ENCODE data around the gene GABRG3. TPM values are rescaled to one million over a fixed set of nuclear protein-coding genes. Genes with fewer than 3 reads are reported as not detected.

The GABRG3 gene
- total and polyA plus RNA-seq, 2 experiments from 2014 or later, result 0.15 to 0.43 TPM

- no peak overlapping the region for H3K4me2 ChIP-seq
- H3K36me3 ChIP-seq (replicated peaks; ENCODE audit: insufficient read depth, low read depth), result no peaks in the 10 kb centered on the region
- DNase-seq (ENCODE audit: low spot score), result no peak
- TF ChIP-seq EZH2phosphoT487 (IDR thresholded peaks at IDR 0.05; ENCODE audit: low read depth, severe bottlenecking, unreplicated experiment) (no peak), EZH2 (IDR thresholded peaks at IDR 0.05; ENCODE audit: borderline replicate concordance) (no peak), CTCF (IDR thresholded peaks at IDR 0.05; ENCODE audit: poor library complexity) (no peak)
- peaks cover 4% of the 10 kb centered on the region for H3K4me1 ChIP-seq (ENCODE audit: insufficient read depth)
- H3K27me3 ChIP-seq, result no peaks in the 10 kb centered on the region
- H4K20me1 ChIP-seq (ENCODE audit: insufficient read depth, poor library complexity, severe bottlenecking), result no peaks in the 10 kb centered on the region
- no peaks in the 10 kb centered on the region for H3K79me2 ChIP-seq
- H3K9me3 ChIP-seq (ENCODE audit: low read depth), result no peaks in the 10 kb centered on the region
- no peak overlapping the region for H3K4me3 ChIP-seq
- 98% methylated on average over 20 of the region's 21 CpGs for WGBS (ENCODE audit: low lambda C conversion rate, missing lambda C conversion rate)
- H3K27ac ChIP-seq, result no peak overlapping the region
- H2AFZ ChIP-seq, result no peak overlapping the region
- H3K9me2 ChIP-seq (replicated peaks; ENCODE audit: insufficient read depth), result no peaks in the 10 kb centered on the region
These were observed 117.7 kb downstream of the GABRG3 start for GRCh38 chr15:27088584-27089232.

GRCh38 chr15:27089233-27089586 is 118.2 kb downstream of the GABRG3 start:
- no peak overlapping the region for H3K27ac ChIP-seq
- H3K4me1 ChIP-seq (ENCODE audit: insufficient read depth), result peaks cover 4% of the 10 kb centered on the region
- 99% methylated on average over 8 of the region's 8 CpGs for WGBS (ENCODE audit: low lambda C conversion rate, missing lambda C conversion rate)
- H2AFZ ChIP-seq, result no peak overlapping the region
- H3K27me3 ChIP-seq, result no peaks in the 10 kb centered on the region
- no peak for TF ChIP-seq EZH2 (IDR thresholded peaks at IDR 0.05; ENCODE audit: borderline replicate concordance)
- H3K9me3 ChIP-seq (ENCODE audit: low read depth), result no peaks in the 10 kb centered on the region
- H3K4me2 ChIP-seq, result no peak overlapping the region
- no peaks in the 10 kb centered on the region for H3K36me3 ChIP-seq (replicated peaks; ENCODE audit: insufficient read depth, low read depth)
- H3K79me2 ChIP-seq, result no peaks in the 10 kb centered on the region
- no peak overlapping the region for H3K4me3 ChIP-seq
- no peaks in the 10 kb centered on the region for H3K9me2 ChIP-seq (replicated peaks; ENCODE audit: insufficient read depth)
- no peaks in the 10 kb centered on the region for H4K20me1 ChIP-seq (ENCODE audit: insufficient read depth, poor library complexity, severe bottlenecking)
- no peak for DNase-seq (ENCODE audit: low spot score)

- H3K4me2 ChIP-seq, result no peak overlapping the region
- H2AFZ ChIP-seq, result no peak overlapping the region
- no peaks in the 10 kb centered on the region for H3K79me2 ChIP-seq
- peaks cover 4% of the 10 kb centered on the region for H3K4me1 ChIP-seq (ENCODE audit: insufficient read depth)
- H3K4me3 ChIP-seq, result no peak overlapping the region
- no peak for TF ChIP-seq EZH2phosphoT487 (IDR thresholded peaks at IDR 0.05; ENCODE audit: low read depth, severe bottlenecking, unreplicated experiment)
- TF ChIP-seq CTCF (IDR thresholded peaks at IDR 0.05; ENCODE audit: poor library complexity), result no peak
- TF ChIP-seq EZH2 (IDR thresholded peaks at IDR 0.05; ENCODE audit: borderline replicate concordance), result no peak
- no peaks in the 10 kb centered on the region for H3K9me3 ChIP-seq (ENCODE audit: low read depth)
- no peaks in the 10 kb centered on the region for H3K9me2 ChIP-seq (replicated peaks; ENCODE audit: insufficient read depth)
- H3K27me3 ChIP-seq, result no peaks in the 10 kb centered on the region
- no peak overlapping the region for H3K27ac ChIP-seq
- WGBS (ENCODE audit: low lambda C conversion rate, missing lambda C conversion rate), result 98% methylated on average over 5 of the region's 5 CpGs
- H3K36me3 ChIP-seq (replicated peaks; ENCODE audit: insufficient read depth, low read depth), result no peaks in the 10 kb centered on the region
- no peaks in the 10 kb centered on the region for H4K20me1 ChIP-seq (ENCODE audit: insufficient read depth, poor library complexity, severe bottlenecking)
- no peak for DNase-seq (ENCODE audit: low spot score)
These were observed 118.7 kb downstream of the GABRG3 start for GRCh38 chr15:27089676-27090075.

GRCh38 chr15:27091270-27091940 is 120.4 kb downstream of the GABRG3 start:
- H2AFZ ChIP-seq, result no peak overlapping the region

More at GRCh38 chr15:27091270-27091940, 120.4 kb downstream of the GABRG3 start:
- H3K9me2 ChIP-seq (replicated peaks; ENCODE audit: insufficient read depth), result no peaks in the 10 kb centered on the region
- H3K79me2 ChIP-seq, result no peaks in the 10 kb centered on the region
- H3K36me3 ChIP-seq (replicated peaks; ENCODE audit: insufficient read depth, low read depth), result no peaks in the 10 kb centered on the region
- H3K27me3 ChIP-seq, result no peaks in the 10 kb centered on the region
- no peak overlapping the region for H3K4me3 ChIP-seq
- H3K4me1 ChIP-seq (ENCODE audit: insufficient read depth), result peaks cover 16% of the 10 kb centered on the region
- no peaks in the 10 kb centered on the region for H3K9me3 ChIP-seq (ENCODE audit: low read depth)
- DNase-seq (ENCODE audit: low spot score), result no peak
- WGBS (ENCODE audit: low lambda C conversion rate, missing lambda C conversion rate), result 67% methylated on average over 9 of the region's 9 CpGs
- TF ChIP-seq EZH2phosphoT487 (IDR thresholded peaks at IDR 0.05; ENCODE audit: low read depth, severe bottlenecking, unreplicated experiment), result no peak
- no peak for TF ChIP-seq CTCF (IDR thresholded peaks at IDR 0.05; ENCODE audit: poor library complexity)
- TF ChIP-seq EZH2 (IDR thresholded peaks at IDR 0.05; ENCODE audit: borderline replicate concordance), result no peak
- H3K27ac ChIP-seq, result no peak overlapping the region
- no peaks in the 10 kb centered on the region for H4K20me1 ChIP-seq (ENCODE audit: insufficient read depth, poor library complexity, severe bottlenecking)
- no peak overlapping the region for H3K4me2 ChIP-seq
